ENCODE data around the gene PRSS33.

Gene PRSS33

GRCh38 chr16:2787406-2787805 is at the start of gene PRSS33:
TSS of gene PRSS33 (minus strand) at chr16:2787560. CDS start at chr16:2786547, 1,013 bp downstream.
- no peak for DNase-seq

- no peak for DNase-seq
These were observed 49.5 kb upstream of the PRSS33 start for GRCh38 chr16:2836646-2837508.

- DNase-seq: no peak
These were observed 48.5 kb upstream of the PRSS33 start for GRCh38 chr16:2835638-2836493.

GRCh38 chr16:2834968-2835367 is 47.6 kb upstream of the PRSS33 start:
- DNase-seq: no peak

GRCh38 chr16:2833776-2834175 is 46.4 kb upstream of the PRSS33 start:
- DNase-seq: no peak

GRCh38 chr16:2831203-2831602 is 43.8 kb upstream of the PRSS33 start:
- no peak for DNase-seq

- DNase-seq: no peak
These were observed 43.0 kb upstream of the PRSS33 start for GRCh38 chr16:2830355-2830695.

GRCh38 chr16:2829501-2830354 is 42.4 kb upstream of the PRSS33 start, which contains the start of gene ZG16B:
TSS of gene ZG16B (plus strand) at chr16:2830303. CDS start at chr16:2830442, 139 bp downstream.
- no peak for DNase-seq

GRCh38 chr16:2828876-2829430 is 41.6 kb upstream of the PRSS33 start:
- DNase-seq: no peak

GRCh38 chr16:2828521-2828840 is 41.1 kb upstream of the PRSS33 start:
- no peak for DNase-seq

GRCh38 chr16:2827831-2828520 is 40.6 kb upstream of the PRSS33 start:
- no peak for DNase-seq

- no peak for DNase-seq
These were observed 40.0 kb upstream of the PRSS33 start for GRCh38 chr16:2827374-2827791.

- DNase-seq: no peak
These were observed 39.4 kb upstream of the PRSS33 start for GRCh38 chr16:2826591-2827373.

- no peak for DNase-seq
These were observed 38.5 kb upstream of the PRSS33 start for GRCh38 chr16:2825906-2826305.

- DNase-seq: no peak
These were observed 37.8 kb upstream of the PRSS33 start for GRCh38 chr16:2825049-2825742.

GRCh38 chr16:2824626-2825025 is 37.3 kb upstream of the PRSS33 start:
- DNase-seq: no peak

GRCh38 chr16:2822496-2822895 is 35.1 kb upstream of the PRSS33 start:
- DNase-seq: no peak

GRCh38 chr16:2822158-2822495 is 34.8 kb upstream of the PRSS33 start:
- no peak for DNase-seq

GRCh38 chr16:2821487-2822157 is 34.3 kb upstream of the PRSS33 start:
- no peak for DNase-seq

GRCh38 chr16:2820836-2821486 is 33.6 kb upstream of the PRSS33 start:
- DNase-seq: no peak

Data from NCI-H1105 treated with DMSO at 0.1 percent for 48 hours (cell line).